Measurements from ENCODE around the gene MS4A14. TPM values are rescaled to one million over a fixed set of nuclear protein-coding genes. Genes with fewer than 3 reads are reported as not detected.
"Not testable (repeated sequence)": the region's sequence is repeated elsewhere in the genome, so short reads cannot be mapped to it uniquely, and the experiment has no call there.

Gene MS4A14
- total RNA-seq, 2 donors from 2014 or later = not detected

DNA sequence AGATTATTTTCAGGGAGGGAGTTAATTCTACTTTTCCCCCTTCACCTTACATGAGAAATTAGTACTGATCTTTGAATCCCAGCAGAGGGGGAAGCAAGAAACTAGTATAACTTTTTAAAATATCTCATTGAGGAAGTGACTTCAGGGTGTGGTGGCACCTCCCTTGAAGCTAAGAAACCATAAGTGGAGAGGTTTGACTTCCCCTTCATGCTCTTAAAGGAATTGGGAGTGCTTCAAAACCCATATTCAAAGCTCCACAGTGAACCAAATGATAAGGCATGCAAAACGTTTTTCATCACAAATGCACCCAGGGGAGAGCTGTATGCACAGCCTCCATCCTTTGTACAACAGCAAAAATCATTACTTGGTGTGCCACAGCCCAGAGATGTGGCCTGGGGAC, 540 bp downstream of the MS4A14 start:
- no peak for DNase-seq
- Mint-ChIP-seq H3K27me3 (ENCODE audit: low read depth) (peaks cover 17% of the 10 kb centered on the region), H3K27ac (no peak overlapping the region), H3K36me3 (ENCODE audit: insufficient read depth in 2 of 2) (no peaks in the 10 kb centered on the region), H3K4me3 (no peak overlapping the region), H3K9me3 (no peaks in the 10 kb centered on the region), H3K4me1 (ENCODE audit: low read depth) (no peaks in the 10 kb centered on the region)
- no peak for ATAC-seq (replicated peaks in 1 of 2)

DNA sequence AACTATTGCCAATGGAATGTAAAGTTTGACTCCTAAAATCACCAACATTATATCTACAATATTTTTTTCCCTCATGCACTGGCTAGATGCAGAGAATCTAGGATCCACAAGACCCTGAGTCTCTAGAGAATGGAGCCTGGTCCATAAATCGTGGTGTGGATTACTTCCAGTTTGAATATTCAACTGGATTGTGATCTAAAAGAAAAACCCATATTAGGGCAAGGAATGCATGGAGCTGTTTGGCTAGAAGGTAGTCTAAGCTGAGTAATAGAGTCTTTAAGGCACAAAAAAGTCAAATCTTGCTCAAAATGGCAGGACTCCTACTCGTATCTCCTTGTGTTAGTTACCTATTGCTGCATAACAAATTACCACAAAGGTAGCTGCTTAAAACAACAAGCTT, 23.8 kb downstream of the MS4A14 start:
- DNase-seq (no peak), ATAC-seq (replicated peaks in 1 of 2) (no peak)
- H3K27me3 Mint-ChIP-seq (ENCODE audit: low read depth) = peaks cover 41% of the 10 kb centered on the region
- no peak overlapping the region for H3K27ac Mint-ChIP-seq
- no peaks in the 10 kb centered on the region for H3K36me3 Mint-ChIP-seq (ENCODE audit: insufficient read depth in 2 of 2)
- H3K9me3 Mint-ChIP-seq = peaks cover 4 to 7% of the 10 kb centered on the region in 2 donors
- no peak overlapping the region for H3K4me3 Mint-ChIP-seq
- no peaks in the 10 kb centered on the region for H3K4me1 Mint-ChIP-seq (ENCODE audit: low read depth)

DNA sequence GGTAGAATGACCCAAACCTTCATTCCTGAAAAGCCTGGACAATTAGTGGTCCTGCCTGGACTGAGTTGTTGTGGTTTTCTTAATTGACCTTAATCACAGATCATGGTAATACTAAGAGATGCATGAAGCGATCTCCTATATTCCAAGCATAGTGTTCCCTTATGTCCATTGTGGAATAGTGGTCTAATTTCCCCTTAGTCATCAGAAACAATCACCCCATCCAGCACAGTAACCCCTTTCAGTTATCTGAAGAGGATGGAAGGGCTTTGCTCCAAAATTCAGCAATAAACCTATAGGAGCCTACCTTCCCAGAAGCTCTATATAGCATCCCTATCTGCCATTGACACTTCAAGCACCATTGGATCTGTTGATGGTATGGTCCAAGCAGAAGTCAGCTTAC, 26.4 kb downstream of the MS4A14 start:
- no peaks in the 10 kb centered on the region for H3K4me1 Mint-ChIP-seq (ENCODE audit: low read depth)
- peaks cover 3 to 4% of the 10 kb centered on the region in 2 donors for H3K9me3 Mint-ChIP-seq
- ATAC-seq (replicated peaks in 1 of 2) (no peak), DNase-seq (no peak)
- H3K27me3 Mint-ChIP-seq (ENCODE audit: low read depth) = peaks cover 15% of the 10 kb centered on the region
- no peaks in the 10 kb centered on the region for H3K36me3 Mint-ChIP-seq (ENCODE audit: insufficient read depth in 2 of 2)
- no peak overlapping the region for H3K4me3 Mint-ChIP-seq
- H3K27ac Mint-ChIP-seq = no peak overlapping the region

DNA sequence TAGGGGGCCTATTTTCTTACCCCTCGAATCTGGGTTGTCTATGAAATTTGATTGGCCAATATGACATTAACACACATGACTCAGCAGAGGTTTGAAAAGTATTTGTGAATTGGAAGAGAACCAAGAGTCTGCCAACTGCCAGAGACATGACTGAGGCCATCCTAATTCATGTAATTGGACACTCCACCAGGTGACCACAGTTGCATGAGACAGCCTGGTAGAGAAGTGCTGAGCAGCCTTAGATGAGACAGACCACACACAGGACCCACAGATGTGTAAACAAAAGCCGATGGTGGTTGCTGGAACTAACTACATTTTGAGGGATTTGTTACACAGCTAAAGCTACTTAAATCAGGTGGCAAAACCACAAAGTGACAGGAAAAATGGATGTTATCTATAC, 32.3 kb downstream of the MS4A14 start:
- DNase-seq (no peak), ATAC-seq (replicated peaks in 1 of 2) (peak in 1 of 2 donors; percentile 30)
- no peak overlapping the region for H3K27ac Mint-ChIP-seq
- H3K36me3 Mint-ChIP-seq (ENCODE audit: insufficient read depth in 2 of 2) = no peaks in the 10 kb centered on the region
- no peak overlapping the region for H3K4me3 Mint-ChIP-seq
- peaks cover 6% of the 10 kb centered on the region for H3K27me3 Mint-ChIP-seq (ENCODE audit: low read depth)
- H3K9me3 Mint-ChIP-seq = no peaks in the 10 kb centered on the region
- no peaks in the 10 kb centered on the region for H3K4me1 Mint-ChIP-seq (ENCODE audit: low read depth)

DNA sequence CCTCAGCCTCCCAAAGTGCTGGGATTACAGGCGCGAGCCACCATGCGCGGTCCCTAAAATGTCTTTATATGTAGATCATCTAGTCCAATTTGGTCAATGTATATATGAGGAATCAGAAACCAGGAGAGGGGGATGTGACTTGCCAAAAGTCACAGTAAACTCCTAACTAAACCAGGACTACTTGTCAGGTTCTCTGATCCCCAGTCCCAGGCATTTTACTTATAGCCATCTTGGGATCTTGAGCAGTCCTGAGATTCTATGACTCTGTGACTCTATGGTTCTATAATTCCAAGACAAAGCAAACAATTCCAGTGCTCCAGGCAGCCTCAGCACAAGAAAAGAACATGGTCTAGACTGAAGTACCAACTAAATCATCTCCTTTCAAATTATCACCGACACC, 33.0 kb downstream of the MS4A14 start, which contains the start of gene MS4A5:
TSS of gene MS4A5 (plus strand) at position 301 of the 400 bp plus-strand sequence. CDS start 103 bp downstream, outside the sequence.
- no peaks in the 10 kb centered on the region for H3K36me3 Mint-ChIP-seq (ENCODE audit: insufficient read depth in 2 of 2)
- H3K27me3 Mint-ChIP-seq (ENCODE audit: low read depth) = peaks cover 6% of the 10 kb centered on the region
- H3K4me3 Mint-ChIP-seq = no peak within 1 kb of the TSS
- DNase-seq (no peak), ATAC-seq (replicated peaks in 1 of 2) (no peak)
- H3K27ac Mint-ChIP-seq = no peak within 1 kb of the TSS
- no peaks in the 10 kb centered on the region for H3K4me1 Mint-ChIP-seq (ENCODE audit: low read depth)
- H3K9me3 Mint-ChIP-seq = no peaks in the 10 kb centered on the region

DNA sequence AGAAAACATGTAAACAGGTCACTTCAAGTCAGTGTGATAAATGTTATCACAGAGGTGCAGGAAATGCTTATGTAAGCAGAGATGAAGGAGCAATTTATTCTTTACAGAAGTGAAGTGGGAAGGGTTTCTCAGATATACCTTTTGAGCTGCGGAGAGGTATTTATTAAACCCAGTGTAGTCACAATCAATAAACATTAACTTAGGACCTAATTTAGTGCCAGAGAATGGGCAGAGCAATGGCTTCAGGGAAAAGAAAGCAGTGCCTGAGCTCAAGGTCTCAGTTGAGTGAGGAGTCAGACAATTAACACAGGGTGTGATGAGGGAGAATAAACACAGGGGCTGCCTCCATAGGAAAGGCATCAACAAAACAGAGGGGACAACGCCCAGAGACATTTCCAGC, 35.0 kb downstream of the MS4A14 start:
- peaks cover 6% of the 10 kb centered on the region for H3K27me3 Mint-ChIP-seq (ENCODE audit: low read depth)
- DNase-seq = no peak
- no peak for ATAC-seq (replicated peaks in 1 of 2)

DNA sequence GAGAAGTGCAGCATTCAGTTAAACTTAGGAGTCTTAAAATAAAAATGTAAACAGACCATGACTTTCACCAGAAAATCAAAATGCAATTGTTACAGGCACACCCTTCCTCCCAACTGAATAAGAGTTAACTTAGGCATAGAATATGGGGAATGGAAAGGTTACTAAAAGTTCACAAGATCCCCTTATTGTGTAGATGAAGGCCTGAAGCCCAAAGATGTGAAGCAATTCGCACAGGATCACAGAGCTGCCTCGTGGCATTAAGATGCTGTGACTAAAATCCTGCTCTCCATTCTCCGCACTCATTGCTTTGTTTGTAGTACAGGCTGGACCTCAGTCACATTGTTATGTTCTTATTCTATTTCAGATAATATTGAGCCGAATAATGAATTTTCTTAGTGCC, 37.1 kb downstream of the MS4A14 start:
- no peak for ATAC-seq (replicated peaks in 1 of 2)
- peaks cover 6% of the 10 kb centered on the region for H3K27me3 Mint-ChIP-seq (ENCODE audit: low read depth)
- DNase-seq = no peak
- no peak overlapping the region for H3K4me3 Mint-ChIP-seq
- H3K27ac Mint-ChIP-seq = no peak overlapping the region
- no peaks in the 10 kb centered on the region for H3K36me3 Mint-ChIP-seq (ENCODE audit: insufficient read depth in 2 of 2)
- H3K4me1 Mint-ChIP-seq (ENCODE audit: low read depth) = no peaks in the 10 kb centered on the region
- H3K9me3 Mint-ChIP-seq = no peaks in the 10 kb centered on the region

More for the DNA sequence above, 35.0 kb downstream of the MS4A14 start:
- Mint-ChIP-seq H3K9me3 (no peaks in the 10 kb centered on the region), H3K4me3 (no peak overlapping the region), H3K27ac (no peak overlapping the region), H3K36me3 (ENCODE audit: insufficient read depth in 2 of 2) (no peaks in the 10 kb centered on the region), H3K4me1 (ENCODE audit: low read depth) (no peaks in the 10 kb centered on the region)

DNA sequence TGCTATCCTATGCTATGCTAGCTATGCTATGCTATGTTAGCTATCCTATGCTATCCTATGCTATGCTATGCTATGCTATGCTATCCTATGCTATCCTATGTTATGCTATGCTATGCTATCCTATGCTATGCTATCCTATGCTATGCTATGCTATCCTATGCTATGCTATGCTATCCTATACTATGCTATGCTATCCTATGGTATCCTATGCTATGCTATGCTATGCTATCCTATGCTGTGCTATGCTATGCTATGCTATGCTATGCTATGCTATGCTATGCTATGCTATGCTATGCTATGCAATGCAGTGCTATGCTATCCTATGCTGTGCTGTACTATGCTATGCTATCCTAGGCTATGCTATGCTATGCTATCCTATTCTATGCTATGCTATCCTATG, 50.8 kb downstream of the MS4A14 start:
- no peak for ATAC-seq (replicated peaks in 1 of 2)
- Mint-ChIP-seq H3K4me3 (peak overlapping the region in 1 of 2 donors; percentile 88), H3K36me3 (ENCODE audit: insufficient read depth in 2 of 2) (no peaks in the 10 kb centered on the region), H3K27ac (peak overlapping the region; percentile 96), H3K27me3 (ENCODE audit: low read depth) (no peaks in the 10 kb centered on the region), H3K9me3 (no peaks in the 10 kb centered on the region), H3K4me1 (ENCODE audit: low read depth) (peaks cover 18% of the 10 kb centered on the region)
- DNase-seq = no peak

DNA sequence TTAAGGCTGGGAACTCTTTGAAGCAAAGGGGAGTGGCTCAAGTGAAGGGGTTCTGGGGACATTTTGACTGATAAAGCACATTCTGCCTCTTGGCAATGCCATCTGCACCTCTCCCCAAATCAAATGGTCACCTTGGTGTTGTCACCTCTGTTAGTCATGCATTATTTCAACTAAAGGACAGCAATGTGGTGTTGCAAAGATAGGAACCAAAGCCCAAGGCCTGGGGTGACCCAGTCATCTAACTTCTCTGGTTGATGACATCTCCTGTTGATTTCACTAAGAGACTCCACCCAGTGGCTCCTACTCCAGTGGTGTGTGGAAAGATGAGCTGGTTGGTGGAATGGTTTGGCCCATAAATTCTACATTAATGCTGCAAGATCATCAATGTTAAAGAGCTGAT, 51.6 kb downstream of the MS4A14 start:
- Mint-ChIP-seq H3K4me3 (no peak overlapping the region), H3K9me3 (no peaks in the 10 kb centered on the region), H3K4me1 (ENCODE audit: low read depth) (peaks cover 18% of the 10 kb centered on the region), H3K27me3 (ENCODE audit: low read depth) (no peaks in the 10 kb centered on the region), H3K36me3 (ENCODE audit: insufficient read depth in 2 of 2) (no peaks in the 10 kb centered on the region), H3K27ac (no peak overlapping the region)
- ATAC-seq (replicated peaks in 1 of 2) (no peak), DNase-seq (no peak)

DNA sequence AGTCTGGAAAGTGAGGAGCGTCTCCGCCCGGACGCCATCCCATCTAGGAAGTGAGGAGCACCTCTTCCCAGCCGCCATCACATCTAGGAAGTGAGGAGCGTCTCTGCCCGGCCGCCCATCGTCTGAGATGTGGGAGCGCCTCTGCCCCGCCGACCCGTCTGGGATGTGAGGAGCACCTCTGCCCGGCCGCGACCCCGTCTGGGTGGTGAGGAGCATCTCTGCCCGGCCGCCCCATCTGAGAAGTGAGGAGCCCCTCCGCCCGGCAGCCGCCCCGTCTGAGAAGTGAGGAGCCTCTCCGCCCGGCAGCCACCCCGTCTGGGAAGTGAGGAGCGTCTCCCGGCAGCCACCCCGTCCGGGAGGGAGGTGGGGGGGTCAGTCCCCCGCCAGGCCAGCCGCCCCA, 54.9 kb downstream of the MS4A14 start:
- not testable (repeated sequence) for DNase-seq; ATAC-seq (replicated peaks in 1 of 2); H3K27me3 Mint-ChIP-seq (ENCODE audit: low read depth); H3K36me3 Mint-ChIP-seq (ENCODE audit: insufficient read depth in 2 of 2); H3K4me3 Mint-ChIP-seq; H3K9me3 Mint-ChIP-seq; H3K27ac Mint-ChIP-seq
- peaks cover 13% of the 10 kb centered on the region for H3K4me1 Mint-ChIP-seq (ENCODE audit: low read depth)

DNA sequence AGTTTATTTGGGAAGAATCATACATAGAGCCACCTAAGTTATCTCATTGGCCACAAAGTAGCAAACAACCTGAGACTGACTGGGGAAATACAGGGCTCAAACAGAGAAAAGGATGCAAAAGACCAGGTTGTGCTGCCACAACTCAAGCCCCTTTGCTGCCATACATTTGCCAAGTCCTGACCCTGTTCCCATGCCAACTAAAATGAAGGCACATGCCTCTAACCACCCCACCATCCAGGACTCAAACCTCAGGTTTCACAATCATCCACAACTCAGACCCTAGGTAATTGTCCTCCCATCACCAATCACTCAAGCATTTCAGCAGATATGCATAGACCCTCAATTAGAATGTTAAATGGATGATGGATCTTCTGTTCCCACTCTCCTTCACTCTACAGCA, 58.0 kb downstream of the MS4A14 start:
- DNase-seq = no peak
- Mint-ChIP-seq H3K27me3 (ENCODE audit: low read depth) (peaks cover 16% of the 10 kb centered on the region), H3K9me3 (no peaks in the 10 kb centered on the region), H3K4me1 (ENCODE audit: low read depth) (peaks cover 5% of the 10 kb centered on the region), H3K36me3 (ENCODE audit: insufficient read depth in 2 of 2) (no peaks in the 10 kb centered on the region), H3K27ac (no peak overlapping the region), H3K4me3 (no peak overlapping the region)
- no peak for ATAC-seq (replicated peaks in 1 of 2)

DNA sequence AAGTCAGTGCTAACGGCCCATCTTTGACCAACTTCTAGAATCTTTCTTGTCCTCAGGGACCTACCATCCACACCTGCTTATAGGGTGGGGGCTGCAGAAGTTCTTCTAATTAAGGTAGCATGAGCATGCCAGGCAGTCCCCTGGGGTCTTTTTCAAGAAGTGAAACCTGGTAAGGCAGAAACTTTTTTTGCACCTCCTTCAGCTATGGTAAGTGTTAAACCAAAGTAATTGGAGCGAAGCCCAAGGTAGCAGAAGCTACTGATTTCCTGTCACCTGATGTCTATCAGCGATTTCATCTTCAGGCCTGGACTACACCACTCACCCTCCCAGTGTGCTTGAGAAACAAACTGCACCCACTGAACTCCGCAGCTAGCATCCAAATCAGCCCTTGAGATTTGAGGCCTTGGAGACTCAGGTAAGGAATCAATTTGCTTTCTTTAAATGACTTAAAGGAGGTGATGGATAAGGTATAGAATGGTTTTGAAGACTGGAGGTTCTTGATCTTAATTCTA, 59.3 kb downstream of the MS4A14 start, which contains the start of gene MS4A1:
TSS of gene MS4A1 (plus strand) at position 317 of the 512 bp plus-strand sequence. CDS start 6,528 bp downstream, outside the sequence.
- no peaks in the 10 kb centered on the region for H3K36me3 Mint-ChIP-seq (ENCODE audit: insufficient read depth in 2 of 2)
- ATAC-seq (replicated peaks in 1 of 2) = no peak
- H3K27me3 Mint-ChIP-seq (ENCODE audit: low read depth) = peaks cover 16% of the 10 kb centered on the region
- no peaks in the 10 kb centered on the region for H3K9me3 Mint-ChIP-seq
- no peak for DNase-seq
- H3K4me3 Mint-ChIP-seq = no peak within 1 kb of the TSS
- no peak within 1 kb of the TSS for H3K27ac Mint-ChIP-seq
- H3K4me1 Mint-ChIP-seq (ENCODE audit: low read depth) = peaks cover 5% of the 10 kb centered on the region

DNA sequence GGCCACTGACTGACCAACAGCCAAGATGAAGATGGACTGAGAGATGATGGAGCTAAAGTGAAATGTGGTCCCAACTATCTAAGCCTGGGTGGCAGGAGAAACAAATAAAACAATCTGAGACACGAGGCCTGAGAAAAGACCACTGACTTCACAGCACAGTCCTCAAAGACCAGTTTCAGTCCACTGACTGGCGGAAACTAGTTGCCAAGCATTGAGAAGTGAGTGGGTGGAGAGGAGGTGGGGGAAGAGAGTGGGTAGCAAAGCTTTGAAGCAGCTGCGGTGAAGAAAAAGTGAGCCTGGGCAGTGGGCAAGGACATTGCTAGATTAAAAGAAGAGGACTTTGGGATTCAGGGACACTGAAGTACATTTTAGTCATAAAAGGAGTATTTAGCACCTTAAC, 61.3 kb downstream of the MS4A14 start:
- DNase-seq (no peak), ATAC-seq (replicated peaks in 1 of 2) (no peak)
- Mint-ChIP-seq H3K9me3 (no peaks in the 10 kb centered on the region), H3K27ac (no peak overlapping the region), H3K27me3 (ENCODE audit: low read depth) (peaks cover 16% of the 10 kb centered on the region), H3K4me3 (no peak overlapping the region), H3K36me3 (ENCODE audit: insufficient read depth in 2 of 2) (no peaks in the 10 kb centered on the region), H3K4me1 (ENCODE audit: low read depth) (peaks cover 5% of the 10 kb centered on the region)

DNA sequence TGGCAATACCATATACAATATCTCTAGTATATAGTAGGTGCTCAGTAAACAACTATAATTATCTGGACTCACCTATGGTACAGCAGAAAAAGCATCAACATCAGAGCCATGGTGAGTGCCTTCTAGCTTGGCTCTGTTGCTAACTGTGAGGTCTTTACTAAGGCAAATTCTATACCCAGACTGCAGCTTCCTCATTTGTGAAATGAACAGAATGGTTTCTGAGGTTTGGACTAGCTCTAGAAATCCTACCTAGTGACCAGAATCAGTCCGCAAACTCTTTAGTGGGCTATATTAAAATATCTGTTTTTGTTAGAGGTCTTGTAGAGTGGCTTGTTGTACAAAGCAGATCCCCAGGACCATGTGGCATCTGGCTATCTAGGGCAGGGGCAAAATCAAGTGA, 63.1 kb downstream of the MS4A14 start:
- DNase-seq (no peak), ATAC-seq (replicated peaks in 1 of 2) (no peak)
- H3K27me3 Mint-ChIP-seq (ENCODE audit: low read depth) = peaks cover 21% of the 10 kb centered on the region
- H3K9me3 Mint-ChIP-seq = no peaks in the 10 kb centered on the region
- peaks cover 5% of the 10 kb centered on the region for H3K4me1 Mint-ChIP-seq (ENCODE audit: low read depth)
- H3K4me3 Mint-ChIP-seq = no peak overlapping the region
- H3K36me3 Mint-ChIP-seq (ENCODE audit: insufficient read depth in 2 of 2) = no peaks in the 10 kb centered on the region
- no peak overlapping the region for H3K27ac Mint-ChIP-seq
